K562 (cell line): ENCODE measurements around the gene TOP3A. TPM values are rescaled to one million over a fixed set of nuclear protein-coding genes. Genes with fewer than 3 reads are reported as not detected.

Source experiments
- ATAC-seq: fragments of 200-7000 bp; cut with Tn5 transposase; 3 replicates; pipeline ENCODE4 v1.9.1; 2020; ENCODE audit warnings: moderate library complexity
- BruUV-seq: library from RNA; stranded (reverse); fragments of 400-500 nt; replicated peaks from 2 replicates; lab custom pipeline; 2021; lab: Mats Ljungman, UMichigan
- CTCF ChIA-PET: fragments of 300-600 bp; formaldehyde crosslinking; extraction: SDS; loops from one replicate; lab custom pipeline; 2021; ENCODE audit warnings: low intra/inter-chr PET ratio; lab: Yijun Ruan, JAX
- POLR2A ChIA-PET: fragments of 300-600, 350-650 bp; sonication (Branson Sonifier 250); formaldehyde crosslinking; extraction: SDS; loops from one replicate; lab custom pipeline; 2021; ENCODE audit warnings: antibody characterized with exemption, inconsistent platforms; lab: Yijun Ruan, JAX
- DNase-seq, 4 experiments: peaks; one replicate each; pipeline versions ENCODE4 v3.0.0 to v3.0.0-alpha.2; 2011 to 2018; ENCODE audit warnings: low spot score in 3 of 4, mixed read lengths in 3 of 4; ENCODE audit errors: extremely low read depth in 1 of 4
- FAIRE-seq: peaks from 2 replicates; lab custom pipeline; 2011; peaks lifted over from hg19 to GRCh38; lab: Jason Lieb, UNC
- H2AFZ ChIP-seq: 2 replicates; pipeline ENCODE4 v1.6.0; 2011; ENCODE audit warnings: low read depth, low read length, control low read depth, inconsistent platforms
- H3K27ac ChIP-seq: fragments of 200-600 bp; 3 replicates; pipeline ENCODE4 v1.8.0; 2011; ENCODE audit warnings: low read depth, mild to moderate bottlenecking, control low read depth, inconsistent platforms, low read length, moderate library complexity, mixed read lengths; ENCODE audit errors: extremely low read depth
- H3K27me3 ChIP-seq, 2 experiments: fragments of 300-600 bp in 1 of 2; 2 replicates in 1 of 2; 3 replicates in 1 of 2; pipeline versions ENCODE4 v1.6.0 to v1.8.0; 2011; ENCODE audit warnings: inconsistent platforms in 2 of 2, low read length in 2 of 2, mild to moderate bottlenecking in 1 of 2, mixed read lengths in 1 of 2, moderate library complexity in 1 of 2; ENCODE audit not compliant: control insufficient read depth in 2 of 2, insufficient read depth in 2 of 2
- H3K36me3 ChIP-seq: fragments of 300-600 bp; 3 replicates; pipeline ENCODE4 v1.8.0; 2011; ENCODE audit warnings: mild to moderate bottlenecking, low read length, inconsistent platforms; ENCODE audit not compliant: control insufficient read depth, insufficient read depth
- H3K4me1 ChIP-seq, 2 experiments: fragments of 200-600 bp in 1 of 2; replicated peaks in 1 of 2; 2 replicates in 1 of 2; 3 replicates in 1 of 2; pipeline versions ENCODE4 v1.5.1 to v1.8.0; 2011; ENCODE audit warnings: inconsistent platforms in 2 of 2, low read length in 2 of 2, mild to moderate bottlenecking in 1 of 2, mixed read lengths in 1 of 2, moderate library complexity in 1 of 2; ENCODE audit not compliant: control insufficient read depth in 2 of 2, insufficient read depth in 2 of 2
- H3K4me2 ChIP-seq: 2 replicates; pipeline ENCODE4 v1.6.1; 2011; ENCODE audit warnings: low read length, control low read depth, inconsistent platforms, mixed read lengths; ENCODE audit not compliant: insufficient read depth
- H3K4me3 ChIP-seq: fragments of 200-600 bp; sonication (generic), shearing (Covaris generic); 2 replicates; pipeline ENCODE4 v1.5.1; 2016; ENCODE audit warnings: control low read depth, inconsistent platforms
- H3K79me2 ChIP-seq: fragments of 200-600 bp; 3 replicates; pipeline ENCODE4 v1.8.0; 2011; ENCODE audit warnings: low read length, inconsistent platforms; ENCODE audit not compliant: control insufficient read depth, insufficient read depth
- H3K9ac ChIP-seq, 2 experiments: 2 replicates each; pipeline versions ENCODE4 v1.6.0 to v1.6.1; 2011; ENCODE audit warnings: low read depth in 2 of 2, low read length in 2 of 2, control low read depth in 1 of 2, inconsistent platforms in 1 of 2, mild to moderate bottlenecking in 1 of 2, mixed read lengths in 1 of 2; ENCODE audit not compliant: insufficient read depth in 1 of 2
- H3K9me1 ChIP-seq: one replicate; pipeline ENCODE4 v1.6.0; 2011; ENCODE audit warnings: inconsistent platforms, mild to moderate bottlenecking, low read length, moderate library complexity; ENCODE audit not compliant: control insufficient read depth, insufficient read depth
- H3K9me3 ChIP-seq: replicated peaks from 2 replicates; pipeline ENCODE4 v1.5.1; 2011; ENCODE audit warnings: low read depth, low read length, inconsistent platforms; ENCODE audit not compliant: control insufficient read depth, insufficient read depth
- H4K20me1 ChIP-seq: replicated peaks from 2 replicates; pipeline ENCODE4 v1.6.1; 2011; ENCODE audit warnings: low read length, inconsistent platforms, mixed read lengths; ENCODE audit not compliant: control insufficient read depth, insufficient read depth
- CTBP1 ChIP-seq: fragments of 450-650 bp; IDR thresholded peaks from 2 replicates; pipeline ENCODE4 v1.6.1; 2016; ENCODE audit warnings: borderline replicate concordance
- POLR2A ChIP-seq: fragments of 450-650 bp; conservative IDR thresholded peaks from 2 replicates; pipeline ENCODE4 v1.6.1; 2016
- POLR2G ChIP-seq: fragments of 200-400 bp; formaldehyde crosslinking; IDR thresholded peaks from 2 replicates; pipeline ENCODE4 v1.6.1; 2017; ENCODE audit warnings: low read depth, mild to moderate bottlenecking, antibody characterized with exemption, low read length, moderate library complexity
- ZBTB8A ChIP-seq: fragments of 450-650 bp; IDR thresholded peaks from 2 replicates; pipeline ENCODE4 v1.6.1; 2018; ENCODE audit warnings: mild to moderate bottlenecking, moderate library complexity; ENCODE audit not compliant: partially characterized antibody
- ZNF79 ChIP-seq: fragments of 250-450 bp; sonication (Bioruptor Pico); IDR thresholded peaks from 2 replicates; pipeline ENCODE4 v1.4.0; 2020; ENCODE audit warnings: low read depth, mild to moderate bottlenecking, moderate library complexity
- WGBS: fragments of 100-300 bp; shearing (Covaris generic); methylation state at CpG from one replicate; pipeline ENCODE4 v1.1.6; 2016; ENCODE audit warnings: low coverage, mixed read lengths; ENCODE audit not compliant: insufficient coverage; ENCODE audit errors: missing lambda C conversion rate; 5-methylcytosine and 5-hydroxymethylcytosine counted together
- in situ Hi-C: fragments of 300-500 bp; cut with MboI; formaldehyde crosslinking; loops from 4 replicates; pipeline ENCODE4 v1.15.0; 2018; ENCODE audit warnings: inconsistent platforms, mixed read lengths
- intact Hi-C: fragments of 100-400 bp; cut with micrococcal nuclease; formaldehyde crosslinking; loops from 2 replicates; pipeline ENCODE4 v1.14.2; 2022
- polyA plus RNA-seq, 8 experiments: library from polyadenylated mRNA; depleted of rRNA in 4 of 8; stranded (reverse) in 5 of 8; unstranded in 3 of 8; fragments of >200 nt; fragmentation: Nextera tagmentation in 2 of 8; fragmentation: Illumina TruSeq in 1 of 8; extraction: Ambion mirVana in 2 of 8; extraction: Trizol in 1 of 8; gene quantifications; 2 replicates each; pipeline versions ENCODE4 v1.2.1 to v1.2.3, GENCODE V29; 2011 to 2014; ENCODE audit warnings: inconsistent platforms in 1 of 8, missing spikeins in 1 of 8
- total RNA-seq, 7 experiments: library from RNA; depleted of rRNA in 6 of 7; stranded (reverse); fragments of >200 nt in 6 of 7; fragmentation: Illumina TruSeq in 2 of 7; extraction: Trizol in 2 of 7; gene quantifications; 2 replicates each; pipeline versions ENCODE4 v1.2.1 to v1.2.3, GENCODE V29; 2011 to 2021; ENCODE audit warnings: low replicate concordance in 1 of 7
- TF ChIP-seq, protein P1 (sequence below): fragments of 450-650 bp; conservative IDR thresholded peaks from 2 replicates; pipeline ENCODE4 v1.6.1; 2016; ENCODE audit warnings: missing genetic modification characterization, low read depth, mild to moderate bottlenecking, missing compliant biosample characterization, moderate library complexity

TOP3A gene
- total and polyA plus RNA-seq, 9 of the 15 experiments (the other 6 are each of a cell fraction or from before 2014, with no cell fraction given): 5.2 to 49.7 (median 24.7) TPM

DNA sequence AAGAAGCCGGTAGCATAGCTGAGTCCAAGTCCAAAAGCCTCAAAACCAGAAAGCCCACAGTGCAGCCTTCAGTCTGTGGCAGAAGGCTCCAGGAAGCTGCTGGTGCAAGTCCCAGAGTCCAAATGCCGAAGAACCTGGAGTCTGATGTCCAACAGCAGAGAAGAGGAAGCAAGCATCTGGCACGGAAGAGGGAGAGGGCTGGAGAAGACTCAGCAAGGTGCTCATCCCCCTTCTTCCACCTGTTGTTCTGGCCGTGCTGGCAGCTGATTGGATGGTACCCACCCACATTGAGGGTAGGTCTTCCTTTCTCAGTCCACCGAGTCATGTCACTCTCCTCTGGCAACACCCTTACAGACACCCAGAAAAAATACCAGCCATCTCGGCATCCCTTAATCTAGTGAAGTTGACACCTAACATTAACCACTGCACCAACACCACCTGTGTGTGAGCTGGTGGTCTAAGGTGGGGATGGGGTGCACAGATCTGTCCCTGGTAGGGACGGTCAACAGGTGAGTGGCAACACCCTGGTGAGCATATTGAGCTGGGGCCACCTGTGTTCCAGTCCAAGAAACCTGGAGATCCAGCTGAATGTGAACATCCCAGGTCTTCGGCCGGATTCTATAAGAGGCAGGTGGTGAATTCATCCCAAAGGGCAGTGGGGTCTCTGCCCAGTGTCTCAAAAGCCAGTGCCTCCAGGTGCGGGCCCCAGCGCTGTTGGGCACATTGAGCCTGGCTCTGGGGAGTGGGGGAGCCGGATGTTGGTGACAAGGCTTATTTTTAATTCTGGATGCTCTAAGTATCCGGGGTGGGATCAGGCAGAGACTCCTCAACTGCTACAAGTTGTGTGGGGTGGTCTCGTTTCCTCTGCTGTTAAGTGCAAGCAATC lies 44.5 kb downstream of the TOP3A start:
- Histone ChIP-seq H3K4me3 (no peak overlapping the region), H2AFZ (no peak overlapping the region), H3K9me3 (no peaks in the 10 kb centered on the region), H3K9ac (no peak overlapping the region), H3K9me1 (no peaks in the 10 kb centered on the region), H3K27ac (no peak overlapping the region), H3K36me3 (peaks cover 20% of the 10 kb centered on the region; the same call in 2 of the 3 replicates), H4K20me1 (no peaks in the 10 kb centered on the region), H3K79me2 (no peaks in the 10 kb centered on the region), H3K4me1 (no peaks in the 10 kb centered on the region), H3K4me2 (no peak overlapping the region), H3K27me3 (no peaks in the 10 kb centered on the region)
- no peak for TF ChIP-seq CTBP1
- peak; percentile 46; the same call in 1 of the 2 replicates for TF ChIP-seq POLR2A
- intact Hi-C loops (no loop called here), in situ Hi-C loops (loop anchor here (5.0 kb wide), 1 partner anchor 37 kb away; no protein-coding TSS in a partner anchor)
- DNase-seq: no peak
- no TSS peak for BruUV-seq
- no peak for ATAC-seq
- POLR2A ChIA-PET: interaction anchor here (0.6 to 2.5 kb wide), 5 partner anchors 9 to 22 kb away, joined by 3 to 9 read pairs (median 5); partner anchors contain the start of genes FLII and MIEF2
- no peak for FAIRE-seq
- CTCF ChIA-PET: no interaction called here
- 80% methylated on average over 12 of the region's 14 CpGs for WGBS

DNA sequence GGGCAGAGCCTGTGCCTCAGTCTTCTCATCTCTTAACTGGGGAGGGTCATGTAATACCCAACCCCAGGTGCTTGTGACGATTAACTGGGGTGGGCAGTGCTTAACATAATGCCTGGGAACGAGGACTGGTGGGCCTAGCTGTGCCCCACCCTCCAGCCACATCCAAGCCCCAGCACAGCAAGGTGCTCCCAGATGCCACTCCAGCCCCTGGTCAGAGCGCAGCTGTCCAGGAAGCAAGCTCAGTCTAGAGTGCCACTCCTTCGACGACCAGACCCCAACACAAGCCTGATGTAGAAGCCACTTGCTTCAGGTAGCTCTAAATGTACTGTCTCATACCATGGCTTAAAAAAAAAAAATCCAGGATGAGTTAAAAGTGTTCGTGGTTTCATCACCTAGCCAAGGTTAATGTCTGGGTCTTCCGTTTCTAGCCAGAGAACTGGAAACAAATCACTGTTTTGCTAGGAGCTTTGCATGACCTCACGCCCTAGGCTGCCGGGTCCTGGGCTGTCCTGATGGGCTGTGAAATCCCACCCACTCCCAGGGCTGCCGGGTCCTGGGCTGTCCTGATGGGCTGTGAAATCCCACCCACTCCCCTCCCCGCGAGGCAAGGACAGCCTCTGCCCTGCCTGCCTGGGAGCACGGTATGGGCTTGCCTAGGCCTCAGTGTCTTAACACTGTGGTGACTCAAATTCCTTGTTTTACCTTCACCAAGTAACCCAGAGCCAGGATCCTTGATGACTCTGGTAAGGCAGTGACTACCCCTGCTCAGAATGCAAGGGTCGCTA lies 46.7 kb downstream of the TOP3A start:
- Histone ChIP-seq H2AFZ (no peak overlapping the region), H3K4me1 (peaks cover 0 to 4% of the 10 kb centered on the region in 2 experiments; a peak in 2 of 5 replicates), H3K9ac (no peak overlapping the region), H3K9me3 (no peaks in the 10 kb centered on the region), H4K20me1 (no peaks in the 10 kb centered on the region), H3K79me2 (no peaks in the 10 kb centered on the region), H3K4me3 (no peak overlapping the region)
- BruUV-seq: no TSS peak
- CTCF ChIA-PET: no interaction called here
- 52% methylated on average over 14 of the region's 14 CpGs for WGBS
- FAIRE-seq (no peak), ATAC-seq (peak; percentile 70)
- in situ Hi-C loops: no loop called here
- intact Hi-C loops: no loop called here
- TF ChIP-seq ZNF79 (CRISPR knock-in tag): no peak
- TF ChIP-seq POLR2G: peak; percentile 31
- TF ChIP-seq, protein P1, sequence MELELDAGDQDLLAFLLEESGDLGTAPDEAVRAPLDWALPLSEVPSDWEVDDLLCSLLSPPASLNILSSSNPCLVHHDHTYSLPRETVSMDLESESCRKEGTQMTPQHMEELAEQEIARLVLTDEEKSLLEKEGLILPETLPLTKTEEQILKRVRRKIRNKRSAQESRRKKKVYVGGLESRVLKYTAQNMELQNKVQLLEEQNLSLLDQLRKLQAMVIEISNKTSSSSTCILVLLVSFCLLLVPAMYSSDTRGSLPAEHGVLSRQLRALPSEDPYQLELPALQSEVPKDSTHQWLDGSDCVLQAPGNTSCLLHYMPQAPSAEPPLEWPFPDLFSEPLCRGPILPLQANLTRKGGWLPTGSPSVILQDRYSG: no peak
- TF ChIP-seq ZBTB8A: no peak
- TF ChIP-seq, all 486 proteins: peak for 1
- POLR2A ChIA-PET: interaction anchor here (1.1 kb wide), 1 partner anchor 15 kb away, joined by 3 read pairs; no protein-coding TSS in a partner anchor
- no peak for DNase-seq
- Histone ChIP-seq H3K27me3 (no peaks in the 10 kb centered on the region), H3K36me3 (peaks cover 15% of the 10 kb centered on the region; the same call in 2 of the 3 replicates), H3K4me2 (no peak overlapping the region), H3K9me1 (no peaks in the 10 kb centered on the region), H3K27ac (no peak overlapping the region)
